ENCODE results near the gene EPHB1. TPM values are rescaled to one million over a fixed set of nuclear protein-coding genes. Genes with fewer than 3 reads are reported as not detected.
"Not testable (repeated sequence)": the region's sequence is repeated elsewhere in the genome, so short reads cannot be mapped to it uniquely, and the experiment has no call there.

The EPHB1 gene
- polyA plus RNA-seq, 3 donors, result 5.0 to 6.8 (median 6.2) TPM

- DNase-seq (ENCODE audit: low read depth in 3 of 3, low spot score in 2 of 3), result no peak
These were observed 304.8 kb downstream of the EPHB1 start for GRCh38 chr3:135099734-135100355.

DNA sequence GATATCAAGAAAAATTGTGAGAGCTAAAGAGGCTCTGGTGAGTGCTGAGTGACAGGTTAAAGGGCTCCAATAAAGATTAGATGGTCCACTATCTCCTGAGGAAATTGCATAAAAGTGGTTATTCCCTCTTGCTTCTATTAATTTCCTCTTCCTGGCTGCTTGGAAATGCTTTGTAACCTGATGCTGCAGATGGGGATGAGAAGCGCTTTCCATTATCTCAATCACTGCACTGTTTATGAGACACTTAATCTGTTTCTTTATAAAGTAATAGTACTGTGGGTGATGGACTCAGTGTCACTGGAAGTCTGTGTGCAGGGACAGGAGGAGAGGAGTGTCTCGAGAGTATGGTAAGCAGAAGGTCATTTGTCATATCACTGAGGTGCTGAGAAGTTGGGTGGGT lies 305.3 kb downstream of the EPHB1 start:
- DNase-seq (ENCODE audit: low read depth in 3 of 3, low spot score in 2 of 3), result no peak

GRCh38 chr3:135103917-135104316 lies 308.9 kb downstream of the EPHB1 start:
- DNase-seq (ENCODE audit: low read depth in 3 of 3, low spot score in 2 of 3), result no peak

DNA sequence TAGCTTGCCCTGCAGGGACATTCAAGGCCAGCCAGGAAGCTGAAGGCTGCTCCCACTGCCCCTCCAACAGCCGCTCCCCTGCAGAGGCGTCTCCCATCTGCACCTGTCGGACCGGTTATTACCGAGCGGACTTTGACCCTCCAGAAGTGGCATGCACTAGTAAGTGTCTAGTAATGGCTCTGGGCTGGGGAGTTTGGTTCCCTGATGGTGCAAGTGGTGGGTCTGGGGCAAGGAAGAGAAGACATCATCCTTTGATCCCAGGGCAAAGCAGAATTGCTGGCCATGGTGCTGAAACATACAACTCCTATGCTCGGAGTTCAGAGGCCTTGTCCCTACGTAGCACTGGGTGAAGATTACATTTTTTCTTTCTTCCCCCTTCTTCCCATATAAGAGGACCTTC lies 311.4 kb downstream of the EPHB1 start:
- DNase-seq (ENCODE audit: low read depth in 3 of 3, low spot score in 2 of 3), result peak; percentile 36 to 63 (median 52)

- DNase-seq (ENCODE audit: low read depth in 3 of 3, low spot score in 2 of 3), result no peak
These were observed 312.0 kb downstream of the EPHB1 start for GRCh38 chr3:135107043-135107442.

- DNase-seq (ENCODE audit: low read depth in 3 of 3, low spot score in 2 of 3), result no peak
These were observed 314.6 kb downstream of the EPHB1 start for GRCh38 chr3:135109681-135110080.

DNA sequence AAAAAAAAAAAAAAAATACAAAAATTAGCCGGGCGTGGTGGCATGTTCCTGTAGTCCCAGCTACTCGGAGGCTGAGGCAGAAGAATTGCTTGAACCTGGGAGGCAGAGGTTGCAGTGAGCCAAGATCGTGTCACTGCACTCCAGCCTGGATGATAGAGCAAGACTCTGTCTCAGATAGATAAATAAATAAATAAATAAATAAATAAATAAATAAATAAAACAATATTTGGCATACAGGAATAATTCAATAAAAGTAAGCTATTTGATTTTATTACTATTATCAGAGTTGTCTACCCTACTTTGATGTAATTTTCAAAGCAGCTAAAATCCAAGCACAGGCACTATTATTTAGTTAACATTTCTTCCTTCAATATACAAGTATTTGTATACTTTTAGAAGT lies 319.5 kb downstream of the EPHB1 start:
- DNase-seq (ENCODE audit: low read depth in 3 of 3, low spot score in 2 of 3), result not testable (repeated sequence)

- no peak for DNase-seq (ENCODE audit: low read depth in 3 of 3, low spot score in 2 of 3)
These were observed 322.9 kb downstream of the EPHB1 start for GRCh38 chr3:135117977-135118376.

- DNase-seq (ENCODE audit: low read depth in 3 of 3, low spot score in 2 of 3), result no peak
These were observed 323.7 kb downstream of the EPHB1 start for GRCh38 chr3:135118792-135119191.

DNA sequence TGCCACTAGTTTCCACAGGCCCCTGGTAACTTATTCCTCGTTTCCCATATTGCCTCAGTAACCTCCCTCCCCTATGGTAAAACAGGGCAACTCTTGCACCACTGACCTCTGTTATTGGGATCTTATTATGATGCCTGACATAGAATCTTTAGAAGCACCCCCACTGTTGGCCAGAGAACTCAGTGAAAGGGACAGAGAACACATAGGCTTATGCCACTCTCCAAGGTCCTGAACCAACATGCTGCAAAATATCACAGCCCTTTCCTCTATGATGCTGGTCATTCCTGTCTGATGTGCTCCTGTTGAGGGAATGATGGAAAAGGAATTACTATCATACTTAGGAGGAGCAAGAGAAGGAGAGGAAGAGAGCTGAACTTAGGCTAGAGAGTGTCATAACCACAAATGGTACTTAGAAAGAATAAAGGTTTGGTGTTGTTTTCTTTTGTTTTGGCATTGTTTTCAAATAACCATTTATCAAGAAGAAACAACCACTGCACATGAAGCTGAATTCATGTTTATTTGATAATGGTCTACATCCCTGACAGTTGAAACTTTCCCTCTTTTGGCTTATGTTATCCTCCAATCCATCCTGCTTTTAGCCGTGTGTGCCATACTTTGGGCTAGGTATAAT lies 330.2 kb downstream of the EPHB1 start:
- peak; percentile 33 to 57 (median 45) for DNase-seq (ENCODE audit: low read depth in 3 of 3, low spot score in 2 of 3)

GRCh38 chr3:135127946-135128470 lies 332.9 kb downstream of the EPHB1 start:
- DNase-seq (ENCODE audit: low read depth in 3 of 3, low spot score in 2 of 3), result no peak

- DNase-seq (ENCODE audit: low read depth in 3 of 3, low spot score in 2 of 3), result no peak
These were observed 333.8 kb downstream of the EPHB1 start for GRCh38 chr3:135128818-135129217.

DNA sequence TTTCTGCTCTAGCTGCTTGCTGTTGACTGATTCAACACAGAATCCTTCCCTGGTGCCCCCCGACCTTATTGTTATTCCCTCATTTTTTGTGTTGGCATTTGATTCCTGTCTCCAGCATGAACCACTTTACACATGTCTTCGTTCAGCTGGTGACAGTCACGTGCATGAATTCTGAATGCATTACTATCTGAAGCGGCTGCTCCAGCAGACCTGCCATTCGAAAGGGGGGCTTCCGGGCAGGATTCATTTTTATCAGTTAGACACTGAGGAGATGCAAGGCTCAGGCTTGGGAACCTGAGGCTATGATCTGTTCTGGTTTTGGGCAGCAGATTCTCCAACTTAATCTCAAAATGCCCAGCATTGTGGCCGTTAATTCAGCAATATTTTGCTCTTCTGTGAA lies 336.2 kb downstream of the EPHB1 start:
- no peak for DNase-seq (ENCODE audit: low read depth in 3 of 3, low spot score in 2 of 3)

GRCh38 chr3:135133905-135134683 lies 339.0 kb downstream of the EPHB1 start:
- no peak for DNase-seq (ENCODE audit: low read depth in 3 of 3, low spot score in 2 of 3)

- no peak for DNase-seq (ENCODE audit: low read depth in 3 of 3, low spot score in 2 of 3)
These were observed 339.6 kb downstream of the EPHB1 start for GRCh38 chr3:135134684-135135075.

DNA sequence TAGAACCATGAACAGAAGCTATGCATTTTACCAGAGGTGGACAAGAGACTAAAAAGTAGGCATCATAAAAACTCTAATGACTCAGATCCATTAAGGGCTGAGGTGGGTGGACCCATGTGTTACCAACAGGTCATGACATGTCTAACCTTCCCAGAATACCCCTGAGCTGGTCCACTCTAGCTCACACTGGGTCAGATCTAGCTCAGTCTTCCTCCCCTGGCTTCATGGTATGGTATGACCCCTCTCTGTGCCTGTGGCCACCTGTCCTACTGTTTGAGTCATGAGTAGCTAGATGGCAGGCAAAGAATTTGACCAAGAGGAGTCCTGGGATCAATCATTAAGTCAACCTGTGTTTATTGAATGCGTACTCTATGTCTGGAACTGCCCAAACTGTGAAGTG lies 340.4 kb downstream of the EPHB1 start:
- no peak for DNase-seq (ENCODE audit: low read depth in 3 of 3, low spot score in 2 of 3)

DNA sequence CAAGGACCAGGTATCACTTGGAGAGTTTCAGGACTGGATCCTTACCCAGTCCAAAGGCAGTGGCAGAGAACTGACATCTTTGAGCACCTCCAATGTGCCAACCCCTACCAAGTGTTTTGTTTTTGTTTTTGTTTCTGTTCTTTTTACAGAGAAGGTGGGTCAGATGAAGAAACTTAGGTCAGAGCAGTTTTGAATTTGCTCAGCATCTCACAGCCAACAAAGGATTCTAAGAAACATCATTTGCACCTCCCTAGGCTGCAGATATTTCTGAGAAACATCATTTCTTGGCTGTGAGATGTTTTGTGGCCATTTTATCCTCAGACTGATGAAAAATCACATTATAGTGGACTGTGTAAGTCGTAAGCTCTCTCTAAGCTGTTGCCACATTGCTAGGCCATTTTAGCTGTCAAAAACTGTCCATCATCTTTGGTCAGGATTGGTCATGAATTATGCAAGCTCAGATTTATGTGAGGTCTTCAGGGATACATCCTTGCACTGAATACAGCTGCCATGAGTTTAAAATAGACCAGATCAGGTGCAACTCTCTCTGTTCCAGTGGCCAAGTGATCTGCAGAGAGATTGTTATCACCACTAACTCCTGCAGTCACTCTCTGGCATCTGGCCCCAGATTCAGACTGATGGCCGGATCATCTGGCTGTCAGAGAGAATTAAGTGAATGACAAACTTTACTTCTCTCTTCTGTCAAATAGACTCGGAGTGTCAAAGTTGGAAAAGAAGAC lies 341.5 kb downstream of the EPHB1 start:
- no peak for DNase-seq (ENCODE audit: low read depth in 3 of 3, low spot score in 2 of 3)

DNA sequence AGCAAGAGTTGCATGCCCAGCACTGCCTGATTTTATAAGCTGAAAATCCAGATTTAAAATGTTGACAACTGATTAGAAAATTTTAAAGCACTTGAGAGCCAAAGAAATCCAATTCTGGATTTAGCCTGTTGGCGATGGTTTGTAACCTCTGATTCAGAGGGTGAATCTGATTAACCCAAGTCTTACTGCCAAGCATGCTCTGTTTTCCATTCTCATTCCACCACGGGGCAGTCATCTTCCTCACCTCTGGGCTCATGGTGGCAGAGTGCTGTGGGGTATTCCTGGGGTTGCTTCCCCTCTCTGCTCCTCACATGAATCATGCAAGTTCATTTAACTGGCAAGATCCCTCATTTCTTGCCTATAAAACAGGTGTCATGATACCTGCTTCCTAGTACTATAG lies 342.2 kb downstream of the EPHB1 start:
- no peak for DNase-seq (ENCODE audit: low read depth in 3 of 3, low spot score in 2 of 3)

GRCh38 chr3:135138776-135139175 lies 343.7 kb downstream of the EPHB1 start:
- no peak for DNase-seq (ENCODE audit: low read depth in 3 of 3, low spot score in 2 of 3)

DNA sequence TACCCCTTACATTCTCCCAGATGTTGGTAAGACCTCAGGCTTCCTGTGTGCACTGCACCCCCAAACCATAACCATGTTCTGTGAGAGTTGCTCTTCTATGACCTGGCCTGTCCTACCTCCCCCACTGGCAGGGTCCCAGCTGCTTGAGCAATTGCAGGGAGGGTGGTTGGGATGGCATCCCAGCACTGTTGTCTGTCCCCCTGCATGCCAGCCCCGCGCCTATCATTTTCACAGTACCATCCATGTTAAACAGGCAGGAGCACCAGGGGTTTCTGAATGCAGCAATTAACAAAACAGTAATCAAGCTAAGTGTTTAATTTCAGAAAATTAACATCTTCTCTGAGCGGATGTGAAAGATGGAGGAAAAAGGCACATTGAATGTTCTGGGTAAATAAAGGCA lies 345.5 kb downstream of the EPHB1 start:
- DNase-seq (ENCODE audit: low read depth in 3 of 3, low spot score in 2 of 3), result no peak

DNA sequence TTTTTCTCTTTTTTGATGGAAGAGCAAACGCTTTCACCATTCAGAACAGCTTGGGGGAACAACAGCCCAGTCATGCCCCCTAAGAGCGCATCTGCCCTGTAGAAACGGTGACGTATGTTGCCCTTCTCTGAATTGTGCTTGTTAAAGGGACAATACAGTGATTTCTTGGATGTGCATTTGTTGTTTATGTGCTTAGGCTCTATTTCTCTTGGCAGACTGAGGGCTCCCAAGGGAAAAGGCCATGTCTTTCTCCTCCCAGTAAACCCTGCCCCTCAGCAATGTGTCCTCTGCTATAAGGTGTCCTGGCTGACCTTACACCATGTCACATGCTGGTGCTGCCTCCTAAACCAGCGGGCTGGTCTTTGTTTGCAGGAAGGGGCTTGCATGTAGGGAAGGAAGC lies 346.1 kb downstream of the EPHB1 start:
- no peak for DNase-seq (ENCODE audit: low read depth in 3 of 3, low spot score in 2 of 3)

All from right renal cortex interstitium (tissue), 3 donors.